ENCODE results near the gene ZNF662. TPM values are rescaled to one million over a fixed set of nuclear protein-coding genes. Genes with fewer than 3 reads are reported as not detected.

The ZNF662 gene
- total and polyA plus RNA-seq, 2 donors from 2014 or later: 4.9 to 12.8 TPM

DNA sequence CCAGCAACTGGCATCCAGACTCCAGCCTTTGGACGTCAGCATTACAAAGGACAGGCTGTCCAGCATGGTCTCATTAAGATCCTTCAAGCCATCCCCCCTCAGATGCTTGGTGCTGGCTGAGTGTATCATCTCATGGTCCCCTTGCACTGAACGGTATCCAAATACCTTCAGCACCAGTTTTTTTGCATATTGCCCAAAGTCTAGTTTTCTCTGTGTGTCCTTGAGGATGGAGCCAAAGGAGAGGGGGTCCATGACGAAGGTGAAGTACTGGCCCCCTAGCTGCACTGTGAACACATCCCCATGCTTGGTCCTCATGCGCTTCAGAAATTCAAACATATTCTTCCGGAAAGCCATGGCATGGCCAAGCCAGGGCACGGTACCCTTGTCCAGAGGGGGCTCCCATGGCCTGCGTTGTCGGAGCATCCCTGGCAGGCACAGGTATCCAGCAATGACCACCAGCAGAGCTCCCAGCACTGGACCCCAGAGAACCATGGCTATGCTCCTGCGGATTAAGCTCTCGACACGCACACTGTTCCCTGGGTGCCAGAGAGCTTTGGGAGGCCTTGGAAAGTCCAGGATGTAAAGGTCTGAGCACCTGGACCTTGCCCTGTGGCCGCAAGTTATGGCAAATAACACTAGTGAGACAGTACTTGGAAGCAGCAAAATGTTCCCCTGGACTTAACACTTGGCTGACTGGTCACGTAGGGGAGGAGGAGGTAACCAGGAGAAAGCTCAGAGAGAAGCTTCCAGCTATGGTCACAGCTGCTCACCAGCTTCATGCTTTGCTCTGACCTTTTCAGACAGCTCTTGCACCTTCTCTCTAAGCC is 30.4 kb upstream of the ZNF662 start, which contains the start of gene CYP8B1:
CYP8B1 (minus strand) TSS at position 555 of the 827 bp plus-strand sequence; CDS start at position 492, 63 bp downstream.
- intact Hi-C loops (cut with DNase I): no loop called here
- TF ChIP-seq CTCF (IDR thresholded peaks at IDR 0.05; ENCODE audit: borderline replicate concordance, extremely low read depth, insufficient read depth): no peak
- Histone ChIP-seq H3K9ac (ENCODE audit: low read length in 3 of 3) (peak within 1 kb of the TSS in 1 of 3 donors; percentile 26), H3K27me3 (ENCODE audit: control insufficient read depth, insufficient read depth, low read length) (no peaks in the 10 kb centered on the region), H3K36me3 (ENCODE audit: control insufficient read depth in 2 of 3, insufficient read depth in 3 of 3, low read length in 3 of 3) (no peaks in the 10 kb centered on the region), H3K9me3 (ENCODE audit: control insufficient read depth in 2 of 3, insufficient read depth in 1 of 3, low read length in 3 of 3) (no peaks in the 10 kb centered on the region), H3K4me3 (ENCODE audit: low read length in 3 of 3) (peak within 1 kb of the TSS in 2 of 3 donors; percentile 47 to 67), H3K27ac (ENCODE audit: low read depth in 2 of 2, low read length in 2 of 2) (peak within 1 kb of the TSS; percentile 68 to 72), H3K4me1 (ENCODE audit: control insufficient read depth in 2 of 3, insufficient read depth in 2 of 3, low read depth in 1 of 3, low read length in 3 of 3) (peaks cover 0 to 49% (median 29%) of the 10 kb centered on the region in 3 donors)
- FAIRE-seq (no peak), DNase-seq (peak in 2 of 5 donors; percentile 19 to 34)

- peak in 1 of 5 donors; percentile 5 for DNase-seq
- H3K27me3 ChIP-seq (ENCODE audit: control insufficient read depth, insufficient read depth, low read length): no peaks in the 10 kb centered on the region
- FAIRE-seq: no peak
- H3K4me3 ChIP-seq (ENCODE audit: low read length in 3 of 3): peak overlapping the region in 1 of 3 donors; percentile 67
- H3K9ac ChIP-seq (ENCODE audit: low read length in 3 of 3): peak overlapping the region in 1 of 3 donors; percentile 23
- TF ChIP-seq CTCF (IDR thresholded peaks at IDR 0.05; ENCODE audit: borderline replicate concordance, extremely low read depth, insufficient read depth): no peak
- peak overlapping the region; percentile 56 to 72 for H3K27ac ChIP-seq (ENCODE audit: low read depth in 2 of 2, low read length in 2 of 2)
- H3K36me3 ChIP-seq (ENCODE audit: control insufficient read depth in 2 of 3, insufficient read depth in 3 of 3, low read length in 3 of 3): no peaks in the 10 kb centered on the region
- H3K9me3 ChIP-seq (ENCODE audit: control insufficient read depth in 2 of 3, insufficient read depth in 1 of 3, low read length in 3 of 3): no peaks in the 10 kb centered on the region
- peaks cover 0 to 44% (median 35%) of the 10 kb centered on the region in 3 donors for H3K4me1 ChIP-seq (ENCODE audit: control insufficient read depth in 2 of 3, insufficient read depth in 2 of 3, low read depth in 1 of 3, low read length in 3 of 3)
- intact Hi-C loops (cut with DNase I): no loop called here
Measured at GRCh38 chr3:42876401-42876800, 29.5 kb upstream of the ZNF662 start.

DNA sequence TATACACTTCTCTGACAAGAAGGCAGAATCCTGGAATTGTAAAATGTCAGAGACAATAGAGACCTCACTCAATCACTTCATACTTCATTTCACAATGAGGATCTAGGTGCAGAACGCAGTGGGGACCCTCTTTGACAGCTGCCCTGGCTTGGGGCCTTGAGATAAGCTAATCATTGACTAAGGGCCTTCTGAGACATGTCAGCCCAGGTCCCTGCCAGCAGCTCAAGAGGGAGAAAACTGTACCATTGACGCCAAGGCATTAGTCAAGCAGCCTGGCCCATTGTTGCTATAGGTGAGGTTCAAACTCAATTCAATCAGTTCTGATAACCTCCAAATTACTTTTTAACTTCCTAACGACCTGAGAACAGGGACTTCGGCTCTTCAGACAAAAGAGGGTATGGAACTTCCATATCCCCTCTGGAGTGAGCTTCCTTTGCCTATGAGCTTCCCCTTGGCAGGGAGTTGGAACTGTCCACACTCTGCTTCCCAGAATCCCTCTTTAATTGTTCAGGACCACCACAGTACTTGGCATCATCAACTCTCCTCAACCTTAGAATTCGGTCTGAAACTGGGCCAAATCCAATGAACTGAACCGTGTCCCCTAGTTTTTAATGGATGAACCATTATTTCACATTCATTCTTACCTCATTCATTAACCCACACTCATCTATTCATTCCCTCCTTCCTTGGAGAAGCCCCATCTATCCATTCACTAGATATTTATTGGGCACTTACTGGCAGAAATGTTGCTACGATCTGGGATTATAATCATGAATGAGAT is 28.8 kb upstream of the ZNF662 start:
- H3K27ac ChIP-seq (ENCODE audit: low read depth in 2 of 2, low read length in 2 of 2): peak overlapping the region; percentile 56 to 72
- H3K9ac ChIP-seq (ENCODE audit: low read length in 3 of 3): peak overlapping the region in 1 of 3 donors; percentile 23
- H3K27me3 ChIP-seq (ENCODE audit: control insufficient read depth, insufficient read depth, low read length): no peaks in the 10 kb centered on the region
- H3K9me3 ChIP-seq (ENCODE audit: control insufficient read depth in 2 of 3, insufficient read depth in 1 of 3, low read length in 3 of 3): no peaks in the 10 kb centered on the region
- DNase-seq (peak in 3 of 5 donors; percentile 9 to 56 (median 30)), FAIRE-seq (no peak)
- intact Hi-C loops (cut with DNase I): no loop called here
- peak overlapping the region in 1 of 3 donors; percentile 67 for H3K4me3 ChIP-seq (ENCODE audit: low read length in 3 of 3)
- no peak for TF ChIP-seq CTCF (IDR thresholded peaks at IDR 0.05; ENCODE audit: borderline replicate concordance, extremely low read depth, insufficient read depth)
- H3K4me1 ChIP-seq (ENCODE audit: control insufficient read depth in 2 of 3, insufficient read depth in 2 of 3, low read depth in 1 of 3, low read length in 3 of 3): peaks cover 0 to 37% (median 31%) of the 10 kb centered on the region in 3 donors
- H3K36me3 ChIP-seq (ENCODE audit: control insufficient read depth in 2 of 3, insufficient read depth in 3 of 3, low read length in 3 of 3): no peaks in the 10 kb centered on the region
